ENCODE measurements around the gene MAP2K7. TPM values are rescaled to one million over a fixed set of nuclear protein-coding genes. Genes with fewer than 3 reads are reported as not detected.

The MAP2K7 gene
- total RNA-seq, 1 experiment from 2014 or later = 46.1 TPM

- intact Hi-C loops (cut with micrococcal nuclease; ENCODE audit: unreplicated experiment) = no loop called here
- Histone ChIP-seq H3K4me1 (ENCODE audit: insufficient read depth, low read length, poor library complexity, severe bottlenecking) (peaks cover 13% of the 10 kb centered on the region), H3K27me3 (replicated peaks; ENCODE audit: insufficient read depth, low read depth, low read length, poor library complexity) (no peaks in the 10 kb centered on the region), H3K9me3 (ENCODE audit: low read depth, low read length, poor library complexity, severe bottlenecking) (no peaks in the 10 kb centered on the region), H3K27ac (ENCODE audit: low read depth, low read length, poor library complexity, severe bottlenecking) (no peak overlapping the region), H3K36me3 (ENCODE audit: insufficient read depth, low read length, poor library complexity, severe bottlenecking) (peaks cover 28% of the 10 kb centered on the region), H3K4me3 (ENCODE audit: low read depth, low read length, poor library complexity, severe bottlenecking) (no peak overlapping the region)
- TF ChIP-seq CTCF (conservative IDR thresholded peaks at IDR 0.05; ENCODE audit: low read depth, low read length) (no peak), EZH2 (IDR thresholded peaks at IDR 0.05; ENCODE audit: borderline replicate concordance, low read depth, low read length, poor library complexity, severe bottlenecking) (no peak)
- no TSS peak for BruUV-seq (replicated peaks)
- CTCF ChIA-PET = no interaction called here
- POLR2A ChIA-PET (ENCODE audit: low non-redundant PET) = interaction anchor here (0.6 kb wide), 1 partner anchor 713 kb away, joined by 3 read pairs; no protein-coding TSS in a partner anchor
- DNase-seq (ENCODE audit: low spot score) = no peak
Measured at GRCh38 chr19:7907122-7907521, 3.4 kb downstream of the MAP2K7 start.

- H3K4me3 ChIP-seq (ENCODE audit: low read depth, low read length, poor library complexity, severe bottlenecking) = no peak overlapping the region
- peaks cover 11% of the 10 kb centered on the region for H3K4me1 ChIP-seq (ENCODE audit: insufficient read depth, low read length, poor library complexity, severe bottlenecking)
- H3K27me3 ChIP-seq (replicated peaks; ENCODE audit: insufficient read depth, low read depth, low read length, poor library complexity) = no peaks in the 10 kb centered on the region
- POLR2A ChIA-PET (ENCODE audit: low non-redundant PET) = no interaction called here
- BruUV-seq (replicated peaks) = no TSS peak
- H3K36me3 ChIP-seq (ENCODE audit: insufficient read depth, low read length, poor library complexity, severe bottlenecking) = peaks cover 28% of the 10 kb centered on the region
- no peak overlapping the region for H3K27ac ChIP-seq (ENCODE audit: low read depth, low read length, poor library complexity, severe bottlenecking)
- no peaks in the 10 kb centered on the region for H3K9me3 ChIP-seq (ENCODE audit: low read depth, low read length, poor library complexity, severe bottlenecking)
- CTCF ChIA-PET = no interaction called here
- intact Hi-C loops (cut with micrococcal nuclease; ENCODE audit: unreplicated experiment) = no loop called here
- DNase-seq (ENCODE audit: low spot score) = no peak
- TF ChIP-seq CTCF (conservative IDR thresholded peaks at IDR 0.05; ENCODE audit: low read depth, low read length) (no peak), EZH2 (IDR thresholded peaks at IDR 0.05; ENCODE audit: borderline replicate concordance, low read depth, low read length, poor library complexity, severe bottlenecking) (no peak)
Measured at GRCh38 chr19:7907544-7907943, 3.9 kb downstream of the MAP2K7 start.

GRCh38 chr19:7908078-7908699 is 4.5 kb downstream of the MAP2K7 start:
- no peak for TF ChIP-seq EZH2 (IDR thresholded peaks at IDR 0.05; ENCODE audit: borderline replicate concordance, low read depth, low read length, poor library complexity, severe bottlenecking)
- TF ChIP-seq CTCF (conservative IDR thresholded peaks at IDR 0.05; ENCODE audit: low read depth, low read length) = no peak
- H3K27me3 ChIP-seq (replicated peaks; ENCODE audit: insufficient read depth, low read depth, low read length, poor library complexity) = no peaks in the 10 kb centered on the region
- H3K9me3 ChIP-seq (ENCODE audit: low read depth, low read length, poor library complexity, severe bottlenecking) = no peaks in the 10 kb centered on the region
- ChIA-PET CTCF (interaction anchor here (0.6 kb wide), 1 partner anchor 10 kb away, joined by 3 read pairs; no protein-coding TSS in a partner anchor), POLR2A (ENCODE audit: low non-redundant PET) (no interaction called here)
- peaks cover 11% of the 10 kb centered on the region for H3K4me1 ChIP-seq (ENCODE audit: insufficient read depth, low read length, poor library complexity, severe bottlenecking)
- DNase-seq (ENCODE audit: low spot score) = no peak
- peaks cover 28% of the 10 kb centered on the region for H3K36me3 ChIP-seq (ENCODE audit: insufficient read depth, low read length, poor library complexity, severe bottlenecking)
- intact Hi-C loops (cut with micrococcal nuclease; ENCODE audit: unreplicated experiment) = no loop called here
- H3K4me3 ChIP-seq (ENCODE audit: low read depth, low read length, poor library complexity, severe bottlenecking) = no peak overlapping the region
- no TSS peak for BruUV-seq (replicated peaks)
- H3K27ac ChIP-seq (ENCODE audit: low read depth, low read length, poor library complexity, severe bottlenecking) = no peak overlapping the region
